ENCODE measurements around the gene RESP18. TPM values are rescaled to one million over a fixed set of nuclear protein-coding genes. Genes with fewer than 3 reads are reported as not detected.

RESP18 gene
- total and polyA plus RNA-seq, 9 donors, result not detected

GRCh38 chr2:219369447-219369861 is 36.9 kb upstream of the RESP18 start:
- Histone ChIP-seq H3K9me3 (no peaks in the 10 kb centered on the region), H3K4me1 (ENCODE audit: insufficient read depth) (peaks cover 4% of the 10 kb centered on the region), H3K4me3 (no peak overlapping the region), H3K36me3 (no peaks in the 10 kb centered on the region), H3K27ac (no peak overlapping the region), H3K27me3 (no peaks in the 10 kb centered on the region)
- intact Hi-C loops (cut with DNase I), result no loop called here
- peak in 3 of 5 donors; percentile 40 to 60 (median 59) for DNase-seq
- TF ChIP-seq EP300 (IDR thresholded peaks at IDR 0.05) (no peak), POLR2A (IDR thresholded peaks at IDR 0.05) (no peak)
- TF ChIP-seq, protein P1, sequence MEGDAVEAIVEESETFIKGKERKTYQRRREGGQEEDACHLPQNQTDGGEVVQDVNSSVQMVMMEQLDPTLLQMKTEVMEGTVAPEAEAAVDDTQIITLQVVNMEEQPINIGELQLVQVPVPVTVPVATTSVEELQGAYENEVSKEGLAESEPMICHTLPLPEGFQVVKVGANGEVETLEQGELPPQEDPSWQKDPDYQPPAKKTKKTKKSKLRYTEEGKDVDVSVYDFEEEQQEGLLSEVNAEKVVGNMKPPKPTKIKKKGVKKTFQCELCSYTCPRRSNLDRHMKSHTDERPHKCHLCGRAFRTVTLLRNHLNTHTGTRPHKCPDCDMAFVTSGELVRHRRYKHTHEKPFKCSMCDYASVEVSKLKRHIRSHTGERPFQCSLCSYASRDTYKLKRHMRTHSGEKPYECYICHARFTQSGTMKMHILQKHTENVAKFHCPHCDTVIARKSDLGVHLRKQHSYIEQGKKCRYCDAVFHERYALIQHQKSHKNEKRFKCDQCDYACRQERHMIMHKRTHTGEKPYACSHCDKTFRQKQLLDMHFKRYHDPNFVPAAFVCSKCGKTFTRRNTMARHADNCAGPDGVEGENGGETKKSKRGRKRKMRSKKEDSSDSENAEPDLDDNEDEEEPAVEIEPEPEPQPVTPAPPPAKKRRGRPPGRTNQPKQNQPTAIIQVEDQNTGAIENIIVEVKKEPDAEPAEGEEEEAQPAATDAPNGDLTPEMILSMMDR (IDR thresholded peaks at IDR 0.05), result no peak
- 13 to 20% (median 17%) methylated on average over 2 of the region's 2 CpGs for WGBS, 3 donors

- H3K4me3 ChIP-seq, result no peak overlapping the region
- peaks cover 4% of the 10 kb centered on the region for H3K4me1 ChIP-seq (ENCODE audit: insufficient read depth)
- intact Hi-C loops (cut with DNase I), result no loop called here
- no peak for DNase-seq
- TF ChIP-seq POLR2A (IDR thresholded peaks at IDR 0.05) (no peak), EP300 (IDR thresholded peaks at IDR 0.05) (no peak)
- TF ChIP-seq, protein P1 (IDR thresholded peaks at IDR 0.05), result no peak
- no peaks in the 10 kb centered on the region for H3K36me3 ChIP-seq
- H3K9me3 ChIP-seq, result no peaks in the 10 kb centered on the region
- no peak overlapping the region for H3K27ac ChIP-seq
- 11 to 26% (median 19%) methylated on average over 3 of the region's 3 CpGs for WGBS, 3 donors
- H3K27me3 ChIP-seq, result no peaks in the 10 kb centered on the region
Observed at GRCh38 chr2:219368690-219369191, 36.2 kb upstream of the RESP18 start.

- Histone ChIP-seq H3K9me3 (no peaks in the 10 kb centered on the region), H3K27me3 (no peaks in the 10 kb centered on the region), H3K4me1 (ENCODE audit: insufficient read depth) (no peaks in the 10 kb centered on the region), H3K4me3 (no peak overlapping the region), H3K36me3 (no peaks in the 10 kb centered on the region), H3K27ac (no peak overlapping the region)
- 24 to 31% (median 29%) methylated on average over 3 of the region's 3 CpGs for WGBS, 3 donors
- DNase-seq, result no peak
- intact Hi-C loops (cut with DNase I), result no loop called here
- TF ChIP-seq POLR2A (IDR thresholded peaks at IDR 0.05), result no peak
- no peak for TF ChIP-seq EP300 (IDR thresholded peaks at IDR 0.05)
- TF ChIP-seq, protein P1 (IDR thresholded peaks at IDR 0.05), result no peak
Observed at GRCh38 chr2:219362524-219363164, 30.1 kb upstream of the RESP18 start.

DNA sequence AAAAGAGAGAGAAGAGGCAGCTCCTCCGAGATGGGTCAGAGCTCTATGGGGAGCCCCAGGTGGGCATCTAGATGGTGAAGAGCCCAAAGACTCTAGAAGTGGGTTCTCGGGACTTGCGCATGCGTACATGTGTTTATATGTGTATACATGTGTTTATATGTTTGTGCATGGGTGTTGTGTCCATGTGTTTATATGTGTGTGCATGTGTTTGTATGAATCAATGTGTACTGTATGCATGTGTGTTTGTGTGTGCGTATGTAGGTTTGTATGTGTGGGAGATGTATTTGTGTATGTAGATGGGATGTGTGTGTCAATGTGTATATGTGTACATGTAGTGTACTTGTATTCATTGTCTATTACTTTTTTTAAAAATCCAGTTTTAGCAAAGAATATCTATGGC is 29.5 kb upstream of the RESP18 start:
- Histone ChIP-seq H3K9me3 (no peaks in the 10 kb centered on the region), H3K27ac (no peak overlapping the region), H3K27me3 (no peaks in the 10 kb centered on the region), H3K4me1 (ENCODE audit: insufficient read depth) (no peaks in the 10 kb centered on the region), H3K4me3 (no peak overlapping the region), H3K36me3 (no peaks in the 10 kb centered on the region)
- 90 to 96% (median 92%) methylated on average over 5 of the region's 5 CpGs for WGBS, 3 donors
- no peak for DNase-seq
- TF ChIP-seq EP300 (IDR thresholded peaks at IDR 0.05), result no peak
- TF ChIP-seq, protein P1 (IDR thresholded peaks at IDR 0.05), result no peak
- no peak for TF ChIP-seq POLR2A (IDR thresholded peaks at IDR 0.05)
- intact Hi-C loops (cut with DNase I), result no loop called here

All from ovary (tissue), 9 donors.